ENCODE results near the gene GRIK2. TPM values are rescaled to one million over a fixed set of nuclear protein-coding genes. Genes with fewer than 3 reads are reported as not detected.

The GRIK2 gene
- total RNA-seq, 1 experiment from 2014 or later, result 0.70 TPM

- Histone ChIP-seq H3K56ac (ENCODE audit: insufficient read length, low read depth, low read length) (no peak overlapping the region), H2BK12ac (ENCODE audit: insufficient read length, low read depth, low read length) (no peak overlapping the region), H4K91ac (ENCODE audit: insufficient read length, low read depth, low read length) (no peak overlapping the region), H2AFZ (ENCODE audit: low read length) (no peak overlapping the region), H2AK5ac (ENCODE audit: insufficient read length, low read length) (no peak overlapping the region), H3T11ph (ENCODE audit: low read length) (no peak overlapping the region), H3K27ac (ENCODE audit: insufficient read length, low read depth, low read length) (no peak overlapping the region), H2BK5ac (ENCODE audit: insufficient read length, low read length) (no peak overlapping the region), H3K4ac (ENCODE audit: low read depth, low read length) (no peak overlapping the region), H2BK20ac (ENCODE audit: low read depth, low read length, poor library complexity, severe bottlenecking) (no peak overlapping the region), H3K4me2 (ENCODE audit: insufficient read depth, insufficient read length, low read length) (no peak overlapping the region), H3K79me1 (ENCODE audit: insufficient read depth, low read depth, low read length, poor library complexity, severe bottlenecking) (no peaks in the 10 kb centered on the region), H3K23me2 (ENCODE audit: insufficient read length, low read depth, low read length, poor library complexity, severe bottlenecking) (no peaks in the 10 kb centered on the region), H4K5ac (ENCODE audit: insufficient read length, low read depth, low read length) (no peak overlapping the region), H2BK120ac (ENCODE audit: low read depth, low read length, poor library complexity, severe bottlenecking) (no peak overlapping the region), H3K4me1 (ENCODE audit: insufficient read depth, low read length) (no peaks in the 10 kb centered on the region), H4K8ac (replicated peaks; ENCODE audit: insufficient read length, low read depth, low read length) (no peak overlapping the region), H2BK15ac (ENCODE audit: low read depth, low read length) (no peak overlapping the region), H3K23ac (ENCODE audit: insufficient read length, low read depth, low read length) (no peak overlapping the region), H4K20me1 (ENCODE audit: control insufficient read depth, insufficient read depth, insufficient read length) (no peaks in the 10 kb centered on the region), H3K14ac (ENCODE audit: insufficient read depth, low read length) (no peak overlapping the region), H3K18ac (ENCODE audit: insufficient read length, low read depth, low read length) (no peak overlapping the region), H3K79me2 (ENCODE audit: insufficient read depth, low read length) (no peaks in the 10 kb centered on the region), H3K27me3 (ENCODE audit: insufficient read depth, low read length) (no peaks in the 10 kb centered on the region), H3K9me3 (ENCODE audit: control insufficient read depth, low read depth, low read length) (no peaks in the 10 kb centered on the region), H3K9ac (ENCODE audit: extremely low read depth, insufficient read length, low read length) (no peak overlapping the region)
- Mint-ChIP-seq H3K27ac (no peak overlapping the region), H3K9me3 (no peaks in the 10 kb centered on the region), H3K4me1 (peaks cover 3 to 5% of the 10 kb centered on the region in 2 experiments; a peak in 2 of 4 replicates), H3K36me3 (ENCODE audit: insufficient read depth in 1 of 3, low read depth in 3 of 3) (no peaks in the 10 kb centered on the region), H3K4me3 (no peak overlapping the region), H3K27me3 (ENCODE audit: low read depth) (no peaks in the 10 kb centered on the region)
- no CpG with 5 or more reads among the region's 4 CpGs for WGBS (ENCODE audit: extremely low coverage, insufficient read length, low lambda C conversion rate)
- no peak for TF ChIP-seq CTCF (conservative IDR thresholded peaks at IDR 0.05)
- DNase-seq, result no peak
Observed at GRCh38 chr6:101572627-101573026, 179.1 kb downstream of the GRIK2 start.

Data from H9 (cell line).